ENCODE results near the gene SNAI3.

DNA sequence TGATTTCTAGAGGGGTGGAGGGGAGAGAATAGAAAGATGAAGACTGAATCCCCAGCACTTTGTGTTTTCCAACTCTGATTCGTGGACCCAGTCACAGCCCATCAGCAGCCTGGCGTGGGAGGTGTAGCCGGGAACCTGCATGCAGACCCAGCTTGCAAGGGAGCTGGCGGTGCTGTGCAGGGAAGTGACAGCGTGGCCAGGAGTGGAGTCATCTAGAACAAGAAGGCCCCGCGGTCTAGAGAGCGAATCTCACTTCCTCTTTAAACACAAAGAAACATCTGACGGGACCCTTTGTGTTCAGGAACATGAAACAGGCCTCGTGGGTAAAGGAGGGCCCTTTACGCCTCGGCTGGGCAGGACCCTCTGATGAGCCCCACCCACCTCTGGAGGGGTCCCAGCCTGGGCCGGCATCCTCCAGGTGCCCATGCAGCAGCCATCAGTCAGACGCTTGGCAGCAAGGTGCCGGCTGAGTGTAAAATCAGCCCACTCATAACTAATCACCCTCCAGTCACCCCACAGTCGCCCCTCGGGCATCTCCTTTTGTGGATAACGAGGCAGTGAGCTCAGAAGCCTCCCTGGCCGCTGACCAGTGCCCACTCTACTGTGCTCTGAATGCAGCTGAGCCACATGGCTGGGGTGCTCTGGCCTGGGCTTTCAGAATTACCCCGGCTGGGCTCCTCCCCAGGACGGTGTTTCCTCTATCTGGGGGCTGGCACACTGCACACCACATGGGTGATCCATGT is 4.4 kb downstream of the SNAI3 start:
- no peak for TF ChIP-seq EP300 (conservative IDR thresholded peaks at IDR 0.05; ENCODE audit: poor library complexity, severe bottlenecking)
- no peak for TF ChIP-seq POLR2AphosphoS5 (IDR thresholded peaks at IDR 0.05)
- TF ChIP-seq, protein P1, sequence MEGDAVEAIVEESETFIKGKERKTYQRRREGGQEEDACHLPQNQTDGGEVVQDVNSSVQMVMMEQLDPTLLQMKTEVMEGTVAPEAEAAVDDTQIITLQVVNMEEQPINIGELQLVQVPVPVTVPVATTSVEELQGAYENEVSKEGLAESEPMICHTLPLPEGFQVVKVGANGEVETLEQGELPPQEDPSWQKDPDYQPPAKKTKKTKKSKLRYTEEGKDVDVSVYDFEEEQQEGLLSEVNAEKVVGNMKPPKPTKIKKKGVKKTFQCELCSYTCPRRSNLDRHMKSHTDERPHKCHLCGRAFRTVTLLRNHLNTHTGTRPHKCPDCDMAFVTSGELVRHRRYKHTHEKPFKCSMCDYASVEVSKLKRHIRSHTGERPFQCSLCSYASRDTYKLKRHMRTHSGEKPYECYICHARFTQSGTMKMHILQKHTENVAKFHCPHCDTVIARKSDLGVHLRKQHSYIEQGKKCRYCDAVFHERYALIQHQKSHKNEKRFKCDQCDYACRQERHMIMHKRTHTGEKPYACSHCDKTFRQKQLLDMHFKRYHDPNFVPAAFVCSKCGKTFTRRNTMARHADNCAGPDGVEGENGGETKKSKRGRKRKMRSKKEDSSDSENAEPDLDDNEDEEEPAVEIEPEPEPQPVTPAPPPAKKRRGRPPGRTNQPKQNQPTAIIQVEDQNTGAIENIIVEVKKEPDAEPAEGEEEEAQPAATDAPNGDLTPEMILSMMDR (IDR thresholded peaks at IDR 0.05; ENCODE audit: poor library complexity, severe bottlenecking), result no peak
- no peak for TF ChIP-seq EZH2 (IDR thresholded peaks at IDR 0.05; ENCODE audit: borderline replicate concordance, insufficient read depth, low read length, poor library complexity, severe bottlenecking)
- TF ChIP-seq SMC3 (conservative IDR thresholded peaks at IDR 0.05; ENCODE audit: poor library complexity), result no peak
- TF ChIP-seq RAD21 (conservative IDR thresholded peaks at IDR 0.05), result no peak
